Tibial nerve (tissue), 4 donors: ENCODE data around the gene ECE1. TPM values are rescaled to one million over a fixed set of nuclear protein-coding genes. Genes with fewer than 3 reads are reported as not detected.

ENCODE experiments used
- DNase-seq, 2 donors: peaks; one replicate each; pipeline ENCODE4 v3.0.0-alpha.2; 2019; ENCODE audit warnings: low spot score in 2 of 2
- H3K27ac ChIP-seq, 4 donors: fragments of 200-600 bp; sonication (generic) in 3 of 4; one replicate each; pipeline ENCODE4 v1.5.1; 2017 to 2019; ENCODE audit warnings: mild to moderate bottlenecking in 1 of 4
- H3K27me3 ChIP-seq, 2 donors: fragments of 200-600 bp; sonication (generic) in 1 of 2; one replicate each; pipeline versions ENCODE4 v1.5.1 to v1.6.0; 2017 to 2019
- H3K36me3 ChIP-seq, 3 donors: fragments of 200-600 bp; sonication (generic); one replicate each; pipeline ENCODE4 v1.5.1; 2018 to 2019
- H3K4me1 ChIP-seq, 4 donors: fragments of 200-600 bp; sonication (generic) in 3 of 4; one replicate each; pipeline ENCODE4 v1.5.1; 2017 to 2019
- H3K4me3 ChIP-seq, 4 donors: fragments of 200-600 bp; sonication (generic) in 3 of 4; one replicate each; pipeline ENCODE4 v1.5.1; 2017 to 2019; ENCODE audit warnings: mild to moderate bottlenecking in 1 of 4, moderate library complexity in 1 of 4
- H3K9me3 ChIP-seq, 4 donors: fragments of 200-600 bp; sonication (generic) in 3 of 4; one replicate each; pipeline ENCODE4 v1.5.1; 2017 to 2019
- EP300 ChIP-seq, 2 donors: sonication (generic); formaldehyde crosslinking; IDR thresholded peaks; one replicate each; pipeline ENCODE4 v1.6.1; 2017; ENCODE audit warnings: antibody characterized with exemption in 2 of 2, mild to moderate bottlenecking in 1 of 2
- POLR2A ChIP-seq, 2 donors: fragments of 450-650 bp; IDR thresholded peaks; one replicate each; pipeline ENCODE4 v1.6.1; 2017; ENCODE audit warnings: antibody characterized with exemption in 2 of 2, mild to moderate bottlenecking in 2 of 2, moderate library complexity in 2 of 2
- WGBS, 2 donors: methylation state at CpG; one replicate each; pipeline ENCODE4 v1.1.5; 2018; 5-methylcytosine and 5-hydroxymethylcytosine counted together
- total RNA-seq, 4 donors: library from RNA; depleted of rRNA; stranded (reverse); fragments of >200 nt; gene quantifications; one replicate each; pipeline ENCODE4 v1.1.0, GENCODE V29; 2016
- TF ChIP-seq, protein P1 (sequence below), 5 experiments: fragments of 200-600 bp in 3 of 5; fragments of 450-650 bp in 2 of 5; sonication (generic) in 3 of 5; IDR thresholded peaks; one replicate each; pipeline ENCODE4 v1.5.1; 2016 to 2019; ENCODE audit warnings: antibody characterized with exemption in 5 of 5, mild to moderate bottlenecking in 3 of 5, moderate library complexity in 2 of 5

ECE1 gene
- total RNA-seq, 4 donors from 2014 or later = 84.1 to 128 (median 110) TPM

DNA sequence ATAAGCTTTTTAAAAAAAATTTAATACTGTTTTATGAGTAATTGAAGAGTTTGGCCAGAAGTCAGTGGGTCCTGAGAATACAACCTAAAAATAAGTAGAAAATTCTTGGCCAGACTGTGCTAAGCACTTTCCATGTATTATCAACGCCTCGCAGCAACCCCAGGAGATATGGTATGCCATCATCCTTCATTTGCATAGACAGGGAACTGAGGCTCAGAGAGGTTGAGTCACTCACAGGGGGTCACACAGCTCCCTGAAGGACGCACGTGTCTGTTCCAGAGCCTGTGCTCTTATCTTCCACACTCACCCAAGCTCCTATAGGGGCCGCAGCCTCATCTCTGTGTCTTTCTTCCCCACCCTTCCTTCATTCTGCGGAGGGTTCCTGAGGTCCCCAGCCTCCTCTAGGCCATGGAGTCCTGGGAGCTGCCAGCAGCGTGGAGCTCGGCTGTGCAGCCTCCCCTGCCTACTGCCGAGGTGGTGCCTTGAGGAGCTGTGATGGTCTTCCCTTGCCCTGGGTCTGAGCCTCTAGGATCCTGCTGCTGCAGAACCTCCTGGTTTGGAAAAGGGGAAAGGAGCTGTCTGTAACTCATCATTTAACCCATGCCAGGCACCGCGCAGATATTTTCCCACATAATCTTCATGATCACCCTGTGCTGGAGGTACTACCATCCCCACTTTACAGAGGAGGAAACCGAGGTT is 30.3 kb upstream of the ECE1 start:
- no peaks in the 10 kb centered on the region for H3K27me3 ChIP-seq
- H3K36me3 ChIP-seq = no peaks in the 10 kb centered on the region
- H3K27ac ChIP-seq = peak overlapping the region in 3 of 4 donors; percentile 86 to 98 (median 90)
- 81 to 85% methylated on average over 12 of the region's 12 CpGs for WGBS, 2 donors
- no peak overlapping the region for H3K4me3 ChIP-seq
- peaks cover 0 to 100% (median 88%) of the 10 kb centered on the region in 4 donors for H3K4me1 ChIP-seq
- no peaks in the 10 kb centered on the region for H3K9me3 ChIP-seq
- DNase-seq = no peak
- TF ChIP-seq EP300 (IDR thresholded peaks at IDR 0.05) (no peak), POLR2A (IDR thresholded peaks at IDR 0.05) (no peak)
- TF ChIP-seq, protein P1, sequence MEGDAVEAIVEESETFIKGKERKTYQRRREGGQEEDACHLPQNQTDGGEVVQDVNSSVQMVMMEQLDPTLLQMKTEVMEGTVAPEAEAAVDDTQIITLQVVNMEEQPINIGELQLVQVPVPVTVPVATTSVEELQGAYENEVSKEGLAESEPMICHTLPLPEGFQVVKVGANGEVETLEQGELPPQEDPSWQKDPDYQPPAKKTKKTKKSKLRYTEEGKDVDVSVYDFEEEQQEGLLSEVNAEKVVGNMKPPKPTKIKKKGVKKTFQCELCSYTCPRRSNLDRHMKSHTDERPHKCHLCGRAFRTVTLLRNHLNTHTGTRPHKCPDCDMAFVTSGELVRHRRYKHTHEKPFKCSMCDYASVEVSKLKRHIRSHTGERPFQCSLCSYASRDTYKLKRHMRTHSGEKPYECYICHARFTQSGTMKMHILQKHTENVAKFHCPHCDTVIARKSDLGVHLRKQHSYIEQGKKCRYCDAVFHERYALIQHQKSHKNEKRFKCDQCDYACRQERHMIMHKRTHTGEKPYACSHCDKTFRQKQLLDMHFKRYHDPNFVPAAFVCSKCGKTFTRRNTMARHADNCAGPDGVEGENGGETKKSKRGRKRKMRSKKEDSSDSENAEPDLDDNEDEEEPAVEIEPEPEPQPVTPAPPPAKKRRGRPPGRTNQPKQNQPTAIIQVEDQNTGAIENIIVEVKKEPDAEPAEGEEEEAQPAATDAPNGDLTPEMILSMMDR (IDR thresholded peaks at IDR 0.05) = no peak

DNA sequence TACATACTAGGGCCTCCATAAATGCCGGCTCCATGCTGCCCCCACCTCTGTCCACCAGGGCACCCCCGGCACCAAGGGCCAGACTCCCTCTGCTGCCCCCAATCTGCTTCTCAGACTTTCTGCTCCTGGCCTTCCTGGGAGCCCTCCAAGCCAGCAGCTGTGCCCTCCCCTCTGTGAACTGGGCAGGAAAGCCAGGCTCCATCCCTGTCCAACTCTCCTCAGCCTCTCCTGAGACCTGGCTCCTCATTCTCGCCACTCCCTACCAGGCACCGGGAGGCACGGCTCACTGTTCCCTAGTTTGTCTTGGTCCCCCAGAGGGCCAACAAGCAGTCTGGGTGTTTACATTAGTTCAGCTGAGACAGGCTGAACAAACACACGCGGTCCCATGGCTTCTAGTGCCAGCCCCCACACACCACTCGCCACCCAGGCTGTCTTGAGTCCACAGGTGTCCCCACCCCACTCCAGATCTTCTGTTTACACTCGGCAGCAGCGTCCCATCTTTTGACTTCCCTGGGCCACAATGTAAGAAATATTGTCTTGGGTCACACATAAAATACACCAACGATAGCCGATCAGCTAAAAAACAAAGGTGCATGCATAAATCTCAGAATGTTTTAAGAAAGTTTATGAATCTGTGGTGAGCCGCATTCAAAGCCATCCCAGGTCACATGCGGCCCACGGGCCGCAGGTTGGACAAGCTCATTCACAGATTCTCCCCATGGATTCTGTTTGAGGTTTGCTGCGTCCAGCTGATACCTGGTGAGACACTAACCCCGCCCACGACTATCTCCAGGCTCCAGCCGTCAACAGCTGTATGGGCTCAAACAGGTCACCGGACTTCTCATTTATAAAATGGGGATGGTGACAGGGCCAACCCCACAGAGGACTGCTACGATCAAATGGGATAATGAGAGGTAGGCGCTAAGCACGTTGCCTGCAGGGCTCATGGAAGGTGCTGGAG is 29.5 kb upstream of the ECE1 start:
- Histone ChIP-seq H3K4me3 (no peak overlapping the region), H3K9me3 (no peaks in the 10 kb centered on the region), H3K27ac (peak overlapping the region; percentile 86 to 98 (median 92)), H3K36me3 (no peaks in the 10 kb centered on the region), H3K27me3 (no peaks in the 10 kb centered on the region), H3K4me1 (peaks cover 0 to 100% (median 86%) of the 10 kb centered on the region in 4 donors)
- no peak for DNase-seq
- TF ChIP-seq EP300 (IDR thresholded peaks at IDR 0.05) (no peak), POLR2A (IDR thresholded peaks at IDR 0.05) (no peak)
- TF ChIP-seq, protein P1 (IDR thresholded peaks at IDR 0.05) = peak in 3 of 5 experiments; percentile 13 to 38 (median 22)
- WGBS, 2 donors = 52 to 66% methylated on average over 24 of the region's 24 CpGs

DNA sequence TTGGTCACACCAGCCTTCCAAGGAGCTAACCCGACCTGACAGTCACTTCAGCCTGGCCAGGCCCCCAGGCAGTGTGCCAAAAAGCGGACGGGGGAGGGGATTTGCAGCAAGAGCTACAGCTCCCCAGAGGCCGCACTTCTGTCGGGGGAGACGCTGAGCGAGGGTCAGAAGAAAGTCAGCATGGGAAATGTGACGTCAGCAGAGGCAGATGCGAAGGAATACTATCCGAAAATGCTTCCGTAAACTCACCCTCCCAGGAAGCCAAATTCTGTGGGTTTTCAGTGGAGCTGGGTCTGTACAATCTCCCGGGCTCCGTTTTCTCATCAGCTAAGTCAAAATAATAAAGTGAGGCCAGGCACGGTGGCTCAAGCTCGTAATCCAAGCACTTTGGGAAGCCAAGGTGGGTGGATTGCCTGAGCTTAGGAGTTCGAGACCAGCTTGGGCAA is 28.5 kb upstream of the ECE1 start:
- DNase-seq = peak; percentile 74 to 77
- WGBS, 2 donors = 31% methylated on average over 16 of the region's 16 CpGs
- peak overlapping the region; percentile 83 to 98 (median 92) for H3K27ac ChIP-seq
- H3K27me3 ChIP-seq = no peaks in the 10 kb centered on the region
- H3K9me3 ChIP-seq = no peaks in the 10 kb centered on the region
- H3K36me3 ChIP-seq = no peaks in the 10 kb centered on the region
- no peak for TF ChIP-seq POLR2A (IDR thresholded peaks at IDR 0.05)
- peak in 1 of 2 donors; percentile 79 for TF ChIP-seq EP300 (IDR thresholded peaks at IDR 0.05)
- TF ChIP-seq, protein P1 (IDR thresholded peaks at IDR 0.05) = no peak
- H3K4me3 ChIP-seq = no peak overlapping the region
- peaks cover 0 to 100% (median 83%) of the 10 kb centered on the region in 4 donors for H3K4me1 ChIP-seq

DNA sequence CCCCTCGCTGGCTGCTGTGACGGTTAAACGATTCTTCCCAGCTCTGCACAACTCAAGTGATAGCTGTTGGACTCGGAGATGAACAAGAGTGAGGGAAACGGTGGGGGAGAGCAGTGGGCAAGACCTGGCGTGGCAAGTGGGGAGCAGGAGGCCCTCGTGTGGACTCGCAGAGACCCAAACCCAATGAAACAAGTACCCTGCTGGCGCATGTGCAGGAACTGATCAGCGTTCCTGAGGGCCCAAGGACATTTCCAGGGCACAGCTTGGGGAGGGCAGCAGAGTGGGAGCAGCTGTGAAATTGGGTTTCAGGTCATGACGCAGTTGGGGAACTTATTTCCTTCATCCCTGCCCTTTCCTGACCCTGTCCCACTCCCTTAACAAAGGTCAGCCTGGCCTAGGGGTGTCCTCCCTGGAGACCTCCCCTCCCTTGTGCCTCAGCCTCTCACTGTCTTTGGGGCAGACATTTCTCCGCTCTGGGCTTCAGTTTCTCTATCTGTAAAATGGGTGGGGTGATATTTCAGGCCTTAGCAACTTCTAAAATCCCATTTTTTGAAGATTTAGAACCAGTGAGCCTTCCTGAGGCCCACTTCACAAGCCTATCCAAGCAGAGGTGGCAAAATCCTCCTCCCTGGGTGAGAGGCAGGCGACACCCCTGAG is 27.9 kb upstream of the ECE1 start:
- 72 to 73% methylated on average over 13 of the region's 13 CpGs for WGBS, 2 donors
- Histone ChIP-seq H3K4me1 (peaks cover 0 to 100% (median 83%) of the 10 kb centered on the region in 4 donors), H3K36me3 (no peaks in the 10 kb centered on the region), H3K4me3 (no peak overlapping the region), H3K9me3 (no peaks in the 10 kb centered on the region), H3K27ac (peak overlapping the region; percentile 83 to 98 (median 92)), H3K27me3 (no peaks in the 10 kb centered on the region)
- TF ChIP-seq EP300 (IDR thresholded peaks at IDR 0.05) (no peak), POLR2A (IDR thresholded peaks at IDR 0.05) (no peak)
- TF ChIP-seq, protein P1 (IDR thresholded peaks at IDR 0.05) = no peak
- no peak for DNase-seq
